HEK293 (cell line): Measurements from ENCODE around the gene STARD10.

Experiments used
- HOXD13 ChIP-seq: sonication (generic); formaldehyde crosslinking; IDR thresholded peaks from 2 replicates; pipeline ENCODE4 v1.8.0; 2022; ENCODE audit warnings: missing genetic modification reagents, borderline replicate concordance
- KLF16 ChIP-seq: fragments of 450-650 bp; formaldehyde crosslinking; IDR thresholded peaks from 2 replicates; pipeline ENCODE4 v1.5.1; 2017; ENCODE audit warnings: missing biosample characterization, missing genetic modification characterization
- WT1 ChIP-seq: fragments of 450-650 bp; formaldehyde crosslinking; IDR thresholded peaks from 2 replicates; pipeline ENCODE4 v1.5.1; 2016; ENCODE audit warnings: missing biosample characterization, missing genetic modification characterization
- YY2 ChIP-seq: fragments of 450-650 bp; formaldehyde crosslinking; IDR thresholded peaks from 2 replicates; pipeline ENCODE4 v1.5.1; 2016; ENCODE audit warnings: missing biosample characterization, missing genetic modification characterization
- ZNF350 ChIP-seq: fragments of 450-650 bp; formaldehyde crosslinking; IDR thresholded peaks from 2 replicates; pipeline ENCODE4 v1.5.0; 2017; ENCODE audit warnings: missing biosample characterization, mild to moderate bottlenecking, missing genetic modification characterization
- ZNF366 ChIP-seq: fragments of 450-650 bp; formaldehyde crosslinking; conservative IDR thresholded peaks from 2 replicates; pipeline ENCODE4 v1.5.1; 2016; ENCODE audit warnings: missing biosample characterization, missing genetic modification characterization
- ZNF426 ChIP-seq: fragments of 450-650 bp; formaldehyde crosslinking; IDR thresholded peaks from 2 replicates; pipeline ENCODE4 v1.5.1; 2017; ENCODE audit warnings: missing biosample characterization, missing genetic modification characterization, mild to moderate bottlenecking, inconsistent platforms, moderate library complexity
- ZNF48 ChIP-seq: fragments of 450-650 bp; formaldehyde crosslinking; IDR thresholded peaks from 2 replicates; pipeline ENCODE4 v1.5.1; 2016; ENCODE audit warnings: missing biosample characterization, missing genetic modification characterization
- ZNF654 ChIP-seq: fragments of 450-650 bp; formaldehyde crosslinking; IDR thresholded peaks from 2 replicates; pipeline ENCODE4 v1.5.1; 2016; ENCODE audit warnings: low read depth, missing biosample characterization, missing genetic modification characterization
- ZSCAN30 ChIP-seq: fragments of 450-650 bp; IDR thresholded peaks from 2 replicates; pipeline ENCODE4 v1.5.1; 2018; ENCODE audit warnings: missing biosample characterization, mild to moderate bottlenecking, missing genetic modification characterization, moderate library complexity
- TF ChIP-seq, protein P1 (sequence below): fragments of 450-650 bp; formaldehyde crosslinking; IDR thresholded peaks from 2 replicates; pipeline ENCODE4 v1.5.1; 2016; ENCODE audit warnings: missing biosample characterization, missing genetic modification characterization
- TF ChIP-seq, protein P2 (sequence below): fragments of 450-650 bp; formaldehyde crosslinking; IDR thresholded peaks from 2 replicates; pipeline ENCODE4 v1.5.1; 2016; ENCODE audit warnings: missing biosample characterization, missing genetic modification characterization, borderline replicate concordance
- TF ChIP-seq, protein P3 (sequence below): fragments of 450-650 bp; formaldehyde crosslinking; IDR thresholded peaks from 2 replicates; pipeline ENCODE4 v1.5.1; 2016; ENCODE audit warnings: missing biosample characterization, missing genetic modification characterization, low read depth
- TF ChIP-seq, protein P4 (sequence below): fragments of 450-650 bp; formaldehyde crosslinking; IDR thresholded peaks from 2 replicates; pipeline ENCODE4 v1.5.1; 2016; ENCODE audit warnings: missing biosample characterization, missing genetic modification characterization
- TF ChIP-seq, protein P5 (sequence below): fragments of 450-650 bp; formaldehyde crosslinking; IDR thresholded peaks from 2 replicates; pipeline ENCODE4; 2016; ENCODE audit warnings: missing biosample characterization, missing genetic modification characterization
- TF ChIP-seq, protein P6 (sequence below): fragments of 450-650 bp; formaldehyde crosslinking; IDR thresholded peaks from 2 replicates; pipeline ENCODE4 v1.5.1; 2016; ENCODE audit warnings: missing biosample characterization, missing genetic modification characterization, borderline replicate concordance
- TF ChIP-seq, protein P7 (sequence below): fragments of 450-650 bp; formaldehyde crosslinking; IDR thresholded peaks from 2 replicates; pipeline ENCODE4 v1.5.1; 2016; ENCODE audit warnings: missing biosample characterization, missing genetic modification characterization

Gene STARD10

DNA sequence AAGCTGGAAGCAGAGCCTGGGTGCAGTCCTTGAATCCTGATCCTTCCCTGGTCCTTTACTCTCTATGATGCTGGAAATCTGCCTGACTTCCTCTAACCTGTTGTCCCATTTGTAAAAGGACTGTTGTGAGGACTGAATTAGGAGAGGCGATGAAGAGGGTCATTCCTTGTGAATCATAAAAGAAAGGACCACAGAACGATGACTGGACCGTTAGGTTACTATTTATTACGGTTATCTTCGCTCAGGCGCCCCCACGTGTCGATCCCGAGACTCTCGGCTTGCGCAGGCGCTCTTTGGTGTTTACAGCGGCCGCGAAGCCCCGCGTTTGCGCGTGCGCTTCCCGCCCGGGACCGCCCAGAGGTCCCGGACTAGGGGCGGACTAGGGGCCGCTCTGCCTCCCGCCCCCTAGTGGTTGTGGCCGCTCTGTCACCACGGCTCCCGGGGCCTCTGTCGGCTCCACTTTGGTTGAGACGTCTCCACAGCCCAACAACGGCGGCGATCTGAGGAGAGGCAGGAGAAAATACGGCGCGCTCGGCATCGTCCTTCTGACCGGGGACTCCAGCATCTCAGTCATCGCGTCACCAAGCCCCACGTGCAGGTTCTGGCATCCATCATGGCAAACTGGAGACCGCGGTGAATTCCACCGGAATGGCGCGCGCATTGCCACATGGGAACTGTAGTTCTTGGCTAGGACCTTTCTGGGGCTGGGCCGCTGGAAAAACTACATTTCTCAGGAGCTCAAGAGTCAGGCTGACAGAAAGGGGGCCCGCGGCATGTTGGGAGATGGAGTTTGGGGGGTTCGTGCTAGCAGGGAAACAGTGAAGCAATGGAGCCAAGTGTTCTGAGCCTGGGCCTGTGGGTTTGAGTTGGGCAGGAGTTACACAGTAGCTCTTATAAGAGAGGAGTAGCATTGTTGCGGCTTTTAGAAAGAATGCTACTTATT lies at the start of gene STARD10 (continued):
- TF ChIP-seq YY2 = peak; percentile 85
- TF ChIP-seq ZSCAN30 (tag by site-specific recombination) = peak; percentile 61; the same call in 1 of the 2 replicates
- TF ChIP-seq, protein P1, sequence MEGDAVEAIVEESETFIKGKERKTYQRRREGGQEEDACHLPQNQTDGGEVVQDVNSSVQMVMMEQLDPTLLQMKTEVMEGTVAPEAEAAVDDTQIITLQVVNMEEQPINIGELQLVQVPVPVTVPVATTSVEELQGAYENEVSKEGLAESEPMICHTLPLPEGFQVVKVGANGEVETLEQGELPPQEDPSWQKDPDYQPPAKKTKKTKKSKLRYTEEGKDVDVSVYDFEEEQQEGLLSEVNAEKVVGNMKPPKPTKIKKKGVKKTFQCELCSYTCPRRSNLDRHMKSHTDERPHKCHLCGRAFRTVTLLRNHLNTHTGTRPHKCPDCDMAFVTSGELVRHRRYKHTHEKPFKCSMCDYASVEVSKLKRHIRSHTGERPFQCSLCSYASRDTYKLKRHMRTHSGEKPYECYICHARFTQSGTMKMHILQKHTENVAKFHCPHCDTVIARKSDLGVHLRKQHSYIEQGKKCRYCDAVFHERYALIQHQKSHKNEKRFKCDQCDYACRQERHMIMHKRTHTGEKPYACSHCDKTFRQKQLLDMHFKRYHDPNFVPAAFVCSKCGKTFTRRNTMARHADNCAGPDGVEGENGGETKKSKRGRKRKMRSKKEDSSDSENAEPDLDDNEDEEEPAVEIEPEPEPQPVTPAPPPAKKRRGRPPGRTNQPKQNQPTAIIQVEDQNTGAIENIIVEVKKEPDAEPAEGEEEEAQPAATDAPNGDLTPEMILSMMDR = peak; percentile 99
- TF ChIP-seq, protein P2, sequence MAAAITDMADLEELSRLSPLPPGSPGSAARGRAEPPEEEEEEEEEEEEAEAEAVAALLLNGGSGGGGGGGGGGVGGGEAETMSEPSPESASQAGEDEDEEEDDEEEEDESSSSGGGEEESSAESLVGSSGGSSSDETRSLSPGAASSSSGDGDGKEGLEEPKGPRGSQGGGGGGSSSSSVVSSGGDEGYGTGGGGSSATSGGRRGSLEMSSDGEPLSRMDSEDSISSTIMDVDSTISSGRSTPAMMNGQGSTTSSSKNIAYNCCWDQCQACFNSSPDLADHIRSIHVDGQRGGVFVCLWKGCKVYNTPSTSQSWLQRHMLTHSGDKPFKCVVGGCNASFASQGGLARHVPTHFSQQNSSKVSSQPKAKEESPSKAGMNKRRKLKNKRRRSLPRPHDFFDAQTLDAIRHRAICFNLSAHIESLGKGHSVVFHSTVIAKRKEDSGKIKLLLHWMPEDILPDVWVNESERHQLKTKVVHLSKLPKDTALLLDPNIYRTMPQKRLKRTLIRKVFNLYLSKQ (tag by site-specific recombination) = no peak
- TF ChIP-seq, protein P3, sequence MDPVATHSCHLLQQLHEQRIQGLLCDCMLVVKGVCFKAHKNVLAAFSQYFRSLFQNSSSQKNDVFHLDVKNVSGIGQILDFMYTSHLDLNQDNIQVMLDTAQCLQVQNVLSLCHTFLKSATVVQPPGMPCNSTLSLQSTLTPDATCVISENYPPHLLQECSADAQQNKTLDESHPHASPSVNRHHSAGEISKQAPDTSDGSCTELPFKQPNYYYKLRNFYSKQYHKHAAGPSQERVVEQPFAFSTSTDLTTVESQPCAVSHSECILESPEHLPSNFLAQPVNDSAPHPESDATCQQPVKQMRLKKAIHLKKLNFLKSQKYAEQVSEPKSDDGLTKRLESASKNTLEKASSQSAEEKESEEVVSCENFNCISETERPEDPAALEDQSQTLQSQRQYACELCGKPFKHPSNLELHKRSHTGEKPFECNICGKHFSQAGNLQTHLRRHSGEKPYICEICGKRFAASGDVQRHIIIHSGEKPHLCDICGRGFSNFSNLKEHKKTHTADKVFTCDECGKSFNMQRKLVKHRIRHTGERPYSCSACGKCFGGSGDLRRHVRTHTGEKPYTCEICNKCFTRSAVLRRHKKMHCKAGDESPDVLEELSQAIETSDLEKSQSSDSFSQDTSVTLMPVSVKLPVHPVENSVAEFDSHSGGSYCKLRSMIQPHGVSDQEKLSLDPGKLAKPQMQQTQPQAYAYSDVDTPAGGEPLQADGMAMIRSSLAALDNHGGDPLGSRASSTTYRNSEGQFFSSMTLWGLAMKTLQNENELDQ (tag by site-specific recombination) = no peak
- TF ChIP-seq, protein P4, sequence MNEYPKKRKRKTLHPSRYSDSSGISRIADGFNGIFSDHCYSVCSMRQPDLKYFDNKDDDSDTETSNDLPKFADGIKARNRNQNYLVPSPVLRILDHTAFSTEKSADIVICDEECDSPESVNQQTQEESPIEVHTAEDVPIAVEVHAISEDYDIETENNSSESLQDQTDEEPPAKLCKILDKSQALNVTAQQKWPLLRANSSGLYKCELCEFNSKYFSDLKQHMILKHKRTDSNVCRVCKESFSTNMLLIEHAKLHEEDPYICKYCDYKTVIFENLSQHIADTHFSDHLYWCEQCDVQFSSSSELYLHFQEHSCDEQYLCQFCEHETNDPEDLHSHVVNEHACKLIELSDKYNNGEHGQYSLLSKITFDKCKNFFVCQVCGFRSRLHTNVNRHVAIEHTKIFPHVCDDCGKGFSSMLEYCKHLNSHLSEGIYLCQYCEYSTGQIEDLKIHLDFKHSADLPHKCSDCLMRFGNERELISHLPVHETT (tag by site-specific recombination) = peak; percentile 64; the same call in 1 of the 2 replicates
- TF ChIP-seq HOXD13 (CRISPR knock-in tag) = no peak
- no peak for TF ChIP-seq ZNF48 (tag by site-specific recombination)
- no peak for TF ChIP-seq ZNF366 (tag by site-specific recombination)
- TF ChIP-seq, protein P5, sequence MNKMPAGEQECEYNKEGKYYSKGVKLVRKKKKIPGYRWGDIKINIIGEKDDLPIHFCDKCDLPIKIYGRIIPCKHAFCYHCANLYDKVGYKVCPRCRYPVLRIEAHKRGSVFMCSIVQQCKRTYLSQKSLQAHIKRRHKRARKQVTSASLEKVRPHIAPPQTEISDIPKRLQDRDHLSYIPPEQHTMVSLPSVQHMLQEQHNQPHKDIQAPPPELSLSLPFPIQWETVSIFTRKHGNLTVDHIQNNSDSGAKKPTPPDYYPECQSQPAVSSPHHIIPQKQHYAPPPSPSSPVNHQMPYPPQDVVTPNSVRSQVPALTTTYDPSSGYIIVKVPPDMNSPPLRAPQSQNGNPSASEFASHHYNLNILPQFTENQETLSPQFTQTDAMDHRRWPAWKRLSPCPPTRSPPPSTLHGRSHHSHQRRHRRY = no peak
- TF ChIP-seq, protein P6, sequence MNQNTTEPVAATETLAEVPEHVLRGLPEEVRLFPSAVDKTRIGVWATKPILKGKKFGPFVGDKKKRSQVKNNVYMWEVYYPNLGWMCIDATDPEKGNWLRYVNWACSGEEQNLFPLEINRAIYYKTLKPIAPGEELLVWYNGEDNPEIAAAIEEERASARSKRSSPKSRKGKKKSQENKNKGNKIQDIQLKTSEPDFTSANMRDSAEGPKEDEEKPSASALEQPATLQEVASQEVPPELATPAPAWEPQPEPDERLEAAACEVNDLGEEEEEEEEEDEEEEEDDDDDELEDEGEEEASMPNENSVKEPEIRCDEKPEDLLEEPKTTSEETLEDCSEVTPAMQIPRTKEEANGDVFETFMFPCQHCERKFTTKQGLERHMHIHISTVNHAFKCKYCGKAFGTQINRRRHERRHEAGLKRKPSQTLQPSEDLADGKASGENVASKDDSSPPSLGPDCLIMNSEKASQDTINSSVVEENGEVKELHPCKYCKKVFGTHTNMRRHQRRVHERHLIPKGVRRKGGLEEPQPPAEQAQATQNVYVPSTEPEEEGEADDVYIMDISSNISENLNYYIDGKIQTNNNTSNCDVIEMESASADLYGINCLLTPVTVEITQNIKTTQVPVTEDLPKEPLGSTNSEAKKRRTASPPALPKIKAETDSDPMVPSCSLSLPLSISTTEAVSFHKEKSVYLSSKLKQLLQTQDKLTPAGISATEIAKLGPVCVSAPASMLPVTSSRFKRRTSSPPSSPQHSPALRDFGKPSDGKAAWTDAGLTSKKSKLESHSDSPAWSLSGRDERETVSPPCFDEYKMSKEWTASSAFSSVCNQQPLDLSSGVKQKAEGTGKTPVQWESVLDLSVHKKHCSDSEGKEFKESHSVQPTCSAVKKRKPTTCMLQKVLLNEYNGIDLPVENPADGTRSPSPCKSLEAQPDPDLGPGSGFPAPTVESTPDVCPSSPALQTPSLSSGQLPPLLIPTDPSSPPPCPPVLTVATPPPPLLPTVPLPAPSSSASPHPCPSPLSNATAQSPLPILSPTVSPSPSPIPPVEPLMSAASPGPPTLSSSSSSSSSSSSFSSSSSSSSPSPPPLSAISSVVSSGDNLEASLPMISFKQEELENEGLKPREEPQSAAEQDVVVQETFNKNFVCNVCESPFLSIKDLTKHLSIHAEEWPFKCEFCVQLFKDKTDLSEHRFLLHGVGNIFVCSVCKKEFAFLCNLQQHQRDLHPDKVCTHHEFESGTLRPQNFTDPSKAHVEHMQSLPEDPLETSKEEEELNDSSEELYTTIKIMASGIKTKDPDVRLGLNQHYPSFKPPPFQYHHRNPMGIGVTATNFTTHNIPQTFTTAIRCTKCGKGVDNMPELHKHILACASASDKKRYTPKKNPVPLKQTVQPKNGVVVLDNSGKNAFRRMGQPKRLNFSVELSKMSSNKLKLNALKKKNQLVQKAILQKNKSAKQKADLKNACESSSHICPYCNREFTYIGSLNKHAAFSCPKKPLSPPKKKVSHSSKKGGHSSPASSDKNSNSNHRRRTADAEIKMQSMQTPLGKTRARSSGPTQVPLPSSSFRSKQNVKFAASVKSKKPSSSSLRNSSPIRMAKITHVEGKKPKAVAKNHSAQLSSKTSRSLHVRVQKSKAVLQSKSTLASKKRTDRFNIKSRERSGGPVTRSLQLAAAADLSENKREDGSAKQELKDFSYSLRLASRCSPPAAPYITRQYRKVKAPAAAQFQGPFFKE (tag by site-specific recombination) = no peak
- peak; percentile 79 for TF ChIP-seq KLF16 (tag by site-specific recombination)
- TF ChIP-seq ZNF654 (tag by site-specific recombination) = peak; percentile 6; the same call in 1 of the 2 replicates
- TF ChIP-seq, protein P7, sequence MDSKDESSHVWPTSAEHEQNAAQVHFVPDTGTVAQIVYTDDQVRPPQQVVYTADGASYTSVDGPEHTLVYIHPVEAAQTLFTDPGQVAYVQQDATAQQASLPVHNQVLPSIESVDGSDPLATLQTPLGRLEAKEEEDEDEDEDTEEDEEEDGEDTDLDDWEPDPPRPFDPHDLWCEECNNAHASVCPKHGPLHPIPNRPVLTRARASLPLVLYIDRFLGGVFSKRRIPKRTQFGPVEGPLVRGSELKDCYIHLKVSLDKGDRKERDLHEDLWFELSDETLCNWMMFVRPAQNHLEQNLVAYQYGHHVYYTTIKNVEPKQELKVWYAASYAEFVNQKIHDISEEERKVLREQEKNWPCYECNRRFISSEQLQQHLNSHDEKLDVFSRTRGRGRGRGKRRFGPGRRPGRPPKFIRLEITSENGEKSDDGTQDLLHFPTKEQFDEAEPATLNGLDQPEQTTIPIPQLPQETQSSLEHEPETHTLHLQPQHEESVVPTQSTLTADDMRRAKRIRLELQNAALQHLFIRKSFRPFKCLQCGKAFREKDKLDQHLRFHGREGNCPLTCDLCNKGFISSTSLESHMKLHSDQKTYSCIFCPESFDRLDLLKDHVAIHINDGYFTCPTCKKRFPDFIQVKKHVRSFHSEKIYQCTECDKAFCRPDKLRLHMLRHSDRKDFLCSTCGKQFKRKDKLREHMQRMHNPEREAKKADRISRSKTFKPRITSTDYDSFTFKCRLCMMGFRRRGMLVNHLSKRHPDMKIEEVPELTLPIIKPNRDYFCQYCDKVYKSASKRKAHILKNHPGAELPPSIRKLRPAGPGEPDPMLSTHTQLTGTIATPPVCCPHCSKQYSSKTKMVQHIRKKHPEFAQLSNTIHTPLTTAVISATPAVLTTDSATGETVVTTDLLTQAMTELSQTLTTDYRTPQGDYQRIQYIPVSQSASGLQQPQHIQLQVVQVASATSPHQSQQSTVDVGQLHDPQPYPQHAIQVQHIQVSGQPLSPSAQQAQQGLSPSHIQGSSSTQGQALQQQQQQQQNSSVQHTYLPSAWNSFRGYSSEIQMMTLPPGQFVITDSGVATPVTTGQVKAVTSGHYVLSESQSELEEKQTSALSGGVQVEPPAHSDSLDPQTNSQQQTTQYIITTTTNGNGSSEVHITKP (tag by site-specific recombination) = peak; percentile 79
- TF ChIP-seq WT1 (tag by site-specific recombination) = no peak
- no peak for TF ChIP-seq ZNF350 (tag by site-specific recombination)
- no peak for TF ChIP-seq ZNF426 (tag by site-specific recombination)
